IMR-90 (cell line): ENCODE measurements around the gene CYSTM1. TPM values are rescaled to one million over a fixed set of nuclear protein-coding genes. Genes with fewer than 3 reads are reported as not detected.
"Not testable (repeated sequence)": the region's sequence is repeated elsewhere in the genome, so short reads cannot be mapped to it uniquely, and the experiment has no call there.

Experiments
- ATAC-seq: fragments of 200-7000 bp; cut with Tn5 transposase; 2 replicates; pipeline ENCODE4 v1.9.1; 2020; ENCODE audit warnings: low read depth, mild to moderate bottlenecking, moderate library complexity
- BruUV-seq: library from RNA; stranded (reverse); fragments of 400-500 nt; replicated peaks from 2 replicates; lab custom pipeline; 2021; lab: Mats Ljungman, UMichigan
- CTCF ChIA-PET: fragments of 300-600 bp; formaldehyde crosslinking; extraction: SDS; loops from one replicate; lab custom pipeline; 2021; ENCODE audit warnings: antibody characterized with exemption; lab: Yijun Ruan, JAX
- POLR2A ChIA-PET: fragments of 300-600 bp; sonication (Branson Sonifier 250); formaldehyde crosslinking; loops from one replicate; lab custom pipeline; 2022; ENCODE audit warnings: antibody characterized with exemption; ENCODE audit not compliant: unreplicated experiment; lab: Charles Lee
- DNase-seq: peaks from one replicate; pipeline ENCODE4 v3.0.0; 2013
- H2AFZ ChIP-seq: replicated peaks from 2 replicates; pipeline ENCODE3; 2013; ENCODE audit warnings: low read length, mild to moderate bottlenecking; ENCODE audit not compliant: poor library complexity
- H2AK5ac ChIP-seq: 2 replicates; pipeline ENCODE4 v1.6.1; 2013; ENCODE audit warnings: low read depth, low read length, inconsistent platforms
- H2AK9ac ChIP-seq: replicated peaks from 2 replicates; pipeline ENCODE3; 2013; ENCODE audit warnings: mild to moderate bottlenecking, low read depth, low read length, moderate library complexity; ENCODE audit not compliant: poor library complexity
- H2BK120ac ChIP-seq: 2 replicates; pipeline ENCODE4 v1.6.1; 2013; ENCODE audit warnings: low read depth, low read length, inconsistent platforms
- H2BK15ac ChIP-seq: 3 replicates; pipeline ENCODE4 v1.6.1; 2013; ENCODE audit warnings: low read depth, low read length, inconsistent platforms
- H2BK20ac ChIP-seq: 2 replicates; pipeline ENCODE4 v1.6.1; 2013; ENCODE audit warnings: low read depth, mild to moderate bottlenecking, inconsistent platforms, low read length, moderate library complexity
- H2BK5ac ChIP-seq: 2 replicates; pipeline ENCODE4 v1.6.1; 2013; ENCODE audit warnings: mild to moderate bottlenecking, low read depth, low read length, inconsistent platforms; ENCODE audit not compliant: poor library complexity, severe bottlenecking
- H3K14ac ChIP-seq: replicated peaks from 2 replicates; pipeline ENCODE4 v1.6.1; 2013; ENCODE audit warnings: low read depth, low read length, inconsistent platforms
- H3K18ac ChIP-seq: 2 replicates; pipeline ENCODE4 v1.6.1; 2013; ENCODE audit warnings: low read depth, low read length, control low read depth
- H3K23ac ChIP-seq: 2 replicates; pipeline ENCODE4 v1.6.1; 2013; ENCODE audit warnings: low read depth, low read length, inconsistent platforms
- H3K27ac ChIP-seq: 2 replicates; pipeline ENCODE4 v1.5.1; 2013; ENCODE audit warnings: mild to moderate bottlenecking, control low read depth, low read length; ENCODE audit not compliant: insufficient read depth
- H3K27me3 ChIP-seq: 2 replicates; pipeline ENCODE4 v1.6.1; 2013; ENCODE audit warnings: low read length; ENCODE audit not compliant: control insufficient read depth, insufficient read depth
- H3K36me3 ChIP-seq: 2 replicates; pipeline ENCODE4 v1.6.1; 2013; ENCODE audit warnings: low read length, mixed read lengths; ENCODE audit not compliant: control insufficient read depth, insufficient read depth
- H3K4ac ChIP-seq: 2 replicates; pipeline ENCODE4 v1.6.1; 2013; ENCODE audit warnings: low read depth, low read length, inconsistent platforms
- H3K4me1 ChIP-seq: 2 replicates; pipeline ENCODE4 v1.6.1; 2013; ENCODE audit warnings: low read length, mixed read lengths; ENCODE audit not compliant: control insufficient read depth, insufficient read depth
- H3K4me2 ChIP-seq: 2 replicates; pipeline ENCODE4 v1.6.1; 2013; ENCODE audit warnings: low read depth, mild to moderate bottlenecking, control low read depth, low read length, moderate library complexity
- H3K4me3 ChIP-seq: 2 replicates; pipeline ENCODE4 v1.5.1; 2013; ENCODE audit warnings: low read depth, mild to moderate bottlenecking, control low read depth, low read length, moderate library complexity; ENCODE audit not compliant: insufficient read depth
- H3K56ac ChIP-seq: 2 replicates; pipeline ENCODE4 v1.6.1; 2013; ENCODE audit warnings: low read length, inconsistent platforms; ENCODE audit not compliant: insufficient read depth; ENCODE audit errors: extremely low read depth
- H3K79me1 ChIP-seq, 2 experiments: 2 replicates each; pipeline ENCODE4 v1.6.1; 2013; ENCODE audit warnings: low read length in 2 of 2, inconsistent platforms in 1 of 2, low read depth in 1 of 2
- H3K9ac ChIP-seq: 2 replicates; pipeline ENCODE4 v1.6.1; 2013; ENCODE audit warnings: low read depth, low read length, control low read depth
- H3K9me1 ChIP-seq: 2 replicates; pipeline ENCODE4 v1.6.1; 2013; ENCODE audit warnings: low read length, inconsistent platforms; ENCODE audit not compliant: insufficient read depth
- H3K9me3 ChIP-seq: 2 replicates; pipeline ENCODE4 v1.6.1; 2013; ENCODE audit warnings: low read length; ENCODE audit not compliant: control insufficient read depth, insufficient read depth
- H4K20me1 ChIP-seq: 2 replicates; pipeline ENCODE4 v1.6.1; 2013; ENCODE audit warnings: low read length, inconsistent platforms; ENCODE audit not compliant: insufficient read depth
- H4K5ac ChIP-seq: 2 replicates; pipeline ENCODE4 v1.6.1; 2013; ENCODE audit warnings: mild to moderate bottlenecking, low read depth, low read length, control low read depth
- H4K8ac ChIP-seq, 2 experiments: 2 replicates each; pipeline ENCODE4 v1.6.1; 2013; ENCODE audit warnings: low read depth in 2 of 2, low read length in 2 of 2, control low read depth in 1 of 2, inconsistent platforms in 1 of 2
- H4K91ac ChIP-seq: 2 replicates; pipeline ENCODE4 v1.6.1; 2013; ENCODE audit warnings: low read depth, low read length, inconsistent platforms; ENCODE audit not compliant: insufficient read depth
- WGBS, 2 experiments: methylation state at CpG; one replicate each; pipeline versions ENCODE4 v1.1.5 to v1.1.7; 2013; ENCODE audit warnings: missing lambda C conversion rate in 2 of 2; ENCODE audit not compliant: insufficient read length in 1 of 2; ENCODE audit errors: extremely low coverage in 2 of 2; 5-methylcytosine and 5-hydroxymethylcytosine counted together
- dilution Hi-C: fragments of 300-500 bp; cut with HindIII; formaldehyde crosslinking; loops from one replicate; pipeline ENCODE4 v1.14.3; 2018; ENCODE audit warnings: low sequenced_read_pairs; ENCODE audit not compliant: unreplicated experiment
- in situ Hi-C: fragments of 300-500 bp; cut with MboI; formaldehyde crosslinking; loops from 3 replicates; pipeline ENCODE4 v1.14.3; 2019; ENCODE audit warnings: low sequenced_read_pairs, inconsistent platforms, mixed read lengths
- intact Hi-C: fragments of 100-400 bp; cut with micrococcal nuclease; formaldehyde crosslinking; loops from 2 replicates; pipeline ENCODE4 v1.10.0; 2022
- polyA plus RNA-seq, 3 experiments: library from polyadenylated mRNA; depleted of rRNA; stranded (reverse); fragments of >200 nt; gene quantifications; 2 replicates each; pipeline ENCODE4 v1.2.3, GENCODE V29; 2012; ENCODE audit warnings: low replicate concordance in 1 of 3
- total RNA-seq: library from RNA; depleted of rRNA; stranded (reverse); fragments of >200 nt; gene quantifications from 2 replicates; pipeline ENCODE4 v1.2.3, GENCODE V29; 2012

CYSTM1 gene
- total and polyA plus RNA-seq, 2 of the 4 experiments (the other 2 are of a cell fraction): 7.3 to 15.0 TPM

DNA sequence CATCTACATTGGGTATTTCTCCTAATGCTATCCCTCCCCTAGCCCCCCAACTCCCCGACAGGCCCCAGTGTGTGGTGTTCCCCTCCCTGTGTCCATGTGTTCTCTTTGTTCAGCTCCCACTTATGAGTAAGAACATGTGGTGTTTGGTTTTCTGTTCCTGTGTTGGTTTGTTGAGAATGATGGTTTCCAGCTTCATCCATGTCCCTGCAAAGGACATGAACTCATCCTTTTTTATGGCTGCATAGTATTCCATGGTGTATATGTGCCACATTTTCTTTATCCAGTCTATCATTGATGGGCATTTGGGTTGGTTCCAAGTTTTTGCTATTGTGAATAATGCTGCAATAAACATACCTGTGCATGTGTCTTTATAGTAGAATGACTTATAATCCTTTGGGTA lies 23.9 kb downstream of the CYSTM1 start:
- in situ Hi-C loops, H3K36me3 ChIP-seq, H2BK15ac ChIP-seq, H3K79me1 ChIP-seq, H3K9me1 ChIP-seq, H3K9ac ChIP-seq, CTCF ChIA-PET, H4K91ac ChIP-seq, H2AFZ ChIP-seq, H2BK20ac ChIP-seq, H2BK5ac ChIP-seq, H4K5ac ChIP-seq, dilution Hi-C loops, H3K9me3 ChIP-seq, H3K14ac ChIP-seq, ATAC-seq, H3K56ac ChIP-seq, H2AK9ac ChIP-seq, H3K18ac ChIP-seq, H3K27ac ChIP-seq, H3K4me2 ChIP-seq, DNase-seq, H2AK5ac ChIP-seq, H4K8ac ChIP-seq, intact Hi-C loops, H2BK120ac ChIP-seq, H3K27me3 ChIP-seq, H3K23ac ChIP-seq, BruUV-seq, H3K4me1 ChIP-seq, H3K4ac ChIP-seq, H3K4me3 ChIP-seq, H4K20me1 ChIP-seq, POLR2A ChIA-PET: not testable (repeated sequence)
- WGBS, 2 experiments: no CpG with 5 or more reads among the region's 1 CpG
